A549 (cell line): ENCODE results near the gene ERICH2.

ENCODE experiments used
- CBX8 ChIP-seq: fragments of 200-600 bp; sonication (generic); IDR thresholded peaks from 2 replicates; pipeline ENCODE4 v1.6.1; 2016
- CHD2 ChIP-seq: fragments of 150-350 bp; IDR thresholded peaks from 2 replicates; pipeline ENCODE4 v1.6.1; 2014; ENCODE audit warnings: low read length; ENCODE audit not compliant: partially characterized antibody
- CTCF ChIP-seq: fragments of >200 bp; sonication (Bioruptor Twin); formaldehyde crosslinking; IDR thresholded peaks from 3 replicates; pipeline ENCODE4 v1.5.1; 2016
- FOSL2 ChIP-seq, 2 experiments: fragments of 450-650 bp in 1 of 2; fragments of >200 bp in 1 of 2; sonication (Bioruptor Twin) in 1 of 2; formaldehyde crosslinking; IDR thresholded peaks; 2 replicates each; pipeline versions ENCODE4 v1.5.0 to v1.6.1; 2016 to 2020; ENCODE audit warnings: mild to moderate bottlenecking in 1 of 2, moderate library complexity in 1 of 2
- HDAC2 ChIP-seq: fragments of 200-600 bp; sonication (generic); IDR thresholded peaks from 2 replicates; pipeline ENCODE4 v1.6.1; 2016
- HOXA7 ChIP-seq: fragments of 250-450 bp; sonication (Bioruptor Pico); IDR thresholded peaks from 2 replicates; pipeline ENCODE4 v1.5.0; 2020; ENCODE audit warnings: mild to moderate bottlenecking, moderate library complexity
- JUN ChIP-seq, 2 experiments: fragments of >200 bp; sonication (Bioruptor Twin); formaldehyde crosslinking; IDR thresholded peaks; 2 replicates in 1 of 2; 3 replicates in 1 of 2; pipeline ENCODE4 v1.6.1; 2016 to 2017
- JUNB ChIP-seq: fragments of >200 bp; sonication (Bioruptor Twin); formaldehyde crosslinking; IDR thresholded peaks from 2 replicates; pipeline ENCODE4 v1.6.1; 2016
- NPAS2 ChIP-seq: fragments of 250-450 bp; sonication (Bioruptor Pico); IDR thresholded peaks from 2 replicates; pipeline ENCODE4 v1.8.0; 2022; ENCODE audit warnings: mild to moderate bottlenecking, moderate library complexity, borderline replicate concordance
- POLR2A ChIP-seq: IDR thresholded peaks from 2 replicates; pipeline ENCODE4 v1.6.1; 2012; ENCODE audit warnings: mild to moderate bottlenecking, low read length
- RAD21 ChIP-seq, 2 experiments: fragments of >200 bp in 1 of 2; sonication (Bioruptor Twin) in 1 of 2; formaldehyde crosslinking in 1 of 2; IDR thresholded peaks in 1 of 2; conservative IDR thresholded peaks in 1 of 2; 2 replicates in 1 of 2; 3 replicates in 1 of 2; pipeline ENCODE4 v1.6.1; 2012 to 2018; ENCODE audit warnings: inconsistent platforms in 1 of 2
- USF2 ChIP-seq: fragments of 450-650 bp; IDR thresholded peaks from 2 replicates; pipeline ENCODE4 v1.6.1; 2014; ENCODE audit warnings: antibody characterized with exemption
- ZNF302 ChIP-seq: fragments of 250-450 bp; sonication (Bioruptor Pico); IDR thresholded peaks from 2 replicates; pipeline ENCODE4 v1.9.0; 2021; ENCODE audit warnings: inconsistent platforms, mild to moderate bottlenecking, moderate library complexity

- TF ChIP-seq JUNB (no peak), CHD2 (no peak), ZNF302 (no peak), RAD21 (conservative IDR thresholded peaks at IDR 0.05 in 1 of 2, IDR thresholded peaks at IDR 0.05 in 1 of 2) (no peak), CTCF (no peak), JUN (IDR thresholded peaks at IDR 0.05) (no peak), POLR2A (no peak), NPAS2 (no peak), HDAC2 (no peak), HOXA7 (no peak), CBX8 (no peak), FOSL2 (IDR thresholded peaks at IDR 0.05) (no peak), FOSL2 (CRISPR knock-in tag; IDR thresholded peaks at IDR 0.05) (no peak), USF2 (no peak)
These were observed 8.6 kb upstream of the ERICH2 start for GRCh38 chr2:170761572-170761971.
